ENCODE results near the gene EXOSC5.
A peak's percentile ranks its signal among the peaks of the same experiment; 100 is the strongest.

The EXOSC5 gene

DNA sequence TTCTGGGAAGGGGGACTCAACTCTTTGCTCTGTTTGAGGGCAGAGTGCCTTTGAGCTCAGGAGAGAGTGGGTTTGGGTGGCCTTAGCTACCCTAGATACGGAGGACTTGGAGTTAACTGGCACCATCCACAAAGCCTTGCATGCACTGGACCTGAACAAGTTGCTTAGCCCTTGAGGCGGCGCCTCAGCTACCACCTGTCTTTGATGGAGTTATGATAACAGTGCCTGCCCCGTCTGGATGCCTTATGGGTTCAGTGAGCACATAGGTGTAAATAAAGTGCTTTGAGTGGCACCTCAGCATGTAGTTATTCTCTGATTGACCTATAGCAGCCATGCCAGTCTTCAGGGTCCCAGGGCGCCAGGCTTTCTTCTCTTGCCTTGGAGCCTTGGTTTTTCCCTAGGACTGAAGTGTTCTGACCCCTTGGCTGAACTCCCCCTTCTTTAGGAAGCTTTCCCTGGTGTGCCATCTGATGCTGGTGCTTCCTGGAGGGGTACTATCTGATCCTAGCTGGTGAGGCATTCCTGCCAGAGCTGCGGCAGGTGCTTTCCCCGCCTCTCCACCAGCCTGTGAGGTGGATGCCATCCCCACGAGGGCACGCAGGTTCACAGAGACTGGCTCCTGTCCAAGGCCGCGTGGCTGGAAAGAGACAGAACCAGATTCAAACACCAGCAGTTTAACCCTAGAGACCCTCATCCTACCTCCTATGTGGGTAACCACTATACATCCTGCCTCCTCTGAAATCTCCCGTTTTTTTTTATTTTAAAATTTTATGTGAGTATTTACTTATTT lies 6.2 kb upstream of the EXOSC5 start:
- no peak overlapping the region for H3K4me3 ChIP-seq (ENCODE audit: low read length)
- no peak for DNase-seq (ENCODE audit: low read depth)
- TF ChIP-seq, protein P1, sequence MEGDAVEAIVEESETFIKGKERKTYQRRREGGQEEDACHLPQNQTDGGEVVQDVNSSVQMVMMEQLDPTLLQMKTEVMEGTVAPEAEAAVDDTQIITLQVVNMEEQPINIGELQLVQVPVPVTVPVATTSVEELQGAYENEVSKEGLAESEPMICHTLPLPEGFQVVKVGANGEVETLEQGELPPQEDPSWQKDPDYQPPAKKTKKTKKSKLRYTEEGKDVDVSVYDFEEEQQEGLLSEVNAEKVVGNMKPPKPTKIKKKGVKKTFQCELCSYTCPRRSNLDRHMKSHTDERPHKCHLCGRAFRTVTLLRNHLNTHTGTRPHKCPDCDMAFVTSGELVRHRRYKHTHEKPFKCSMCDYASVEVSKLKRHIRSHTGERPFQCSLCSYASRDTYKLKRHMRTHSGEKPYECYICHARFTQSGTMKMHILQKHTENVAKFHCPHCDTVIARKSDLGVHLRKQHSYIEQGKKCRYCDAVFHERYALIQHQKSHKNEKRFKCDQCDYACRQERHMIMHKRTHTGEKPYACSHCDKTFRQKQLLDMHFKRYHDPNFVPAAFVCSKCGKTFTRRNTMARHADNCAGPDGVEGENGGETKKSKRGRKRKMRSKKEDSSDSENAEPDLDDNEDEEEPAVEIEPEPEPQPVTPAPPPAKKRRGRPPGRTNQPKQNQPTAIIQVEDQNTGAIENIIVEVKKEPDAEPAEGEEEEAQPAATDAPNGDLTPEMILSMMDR (conservative IDR thresholded peaks at IDR 0.05; ENCODE audit: low read length) = no peak

DNA sequence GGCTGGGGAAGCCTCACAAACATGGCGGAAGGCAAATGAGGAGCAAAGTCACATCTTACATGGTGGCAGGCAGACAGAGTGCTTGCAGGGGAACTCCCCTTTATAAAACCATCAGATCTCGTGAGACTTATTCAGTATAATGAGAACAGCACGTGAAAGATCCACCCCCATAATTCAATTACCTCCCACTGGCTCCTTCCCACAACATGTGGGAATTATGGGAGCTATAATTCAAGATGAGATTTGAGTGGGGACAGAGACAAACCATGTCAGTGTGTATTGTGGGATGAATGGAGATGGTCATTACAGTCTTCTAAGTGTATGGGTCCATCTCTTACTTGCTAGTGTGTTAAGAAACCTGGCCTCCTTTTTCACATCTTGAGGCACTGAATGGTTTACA lies 4.9 kb upstream of the EXOSC5 start:
- DNase-seq (ENCODE audit: low read depth) = no peak
- TF ChIP-seq, protein P1 (conservative IDR thresholded peaks at IDR 0.05; ENCODE audit: low read length) = no peak
- no peak overlapping the region for H3K4me3 ChIP-seq (ENCODE audit: low read length)

DNA sequence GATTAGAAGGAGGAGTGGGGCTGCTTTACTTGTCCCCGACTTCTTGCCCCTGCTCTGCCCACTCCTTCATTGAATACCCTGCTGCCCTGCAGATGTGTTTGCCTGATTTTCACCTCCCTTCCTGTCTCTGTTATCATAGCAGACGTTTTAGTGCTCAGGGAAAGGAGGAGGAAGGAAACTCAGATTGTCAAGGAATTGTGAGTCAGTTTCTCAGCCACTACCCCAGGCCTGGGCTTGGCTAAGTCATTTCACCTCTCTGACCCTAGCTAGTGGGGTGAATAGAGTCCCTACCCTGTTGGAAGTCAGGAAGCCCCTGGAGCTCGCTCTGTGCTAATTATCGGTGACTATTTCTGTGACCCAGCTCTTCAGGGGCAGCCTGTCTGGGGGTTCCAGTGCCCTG lies 4.3 kb upstream of the EXOSC5 start:
- no peak for DNase-seq (ENCODE audit: low read depth)
- H3K4me3 ChIP-seq (ENCODE audit: low read length) = no peak overlapping the region
- TF ChIP-seq, protein P1 (conservative IDR thresholded peaks at IDR 0.05; ENCODE audit: low read length) = no peak

GRCh38 chr19:41399525-41399924 lies 2.4 kb upstream of the EXOSC5 start:
- no peak overlapping the region for H3K4me3 ChIP-seq (ENCODE audit: low read length)
- TF ChIP-seq, protein P1 (conservative IDR thresholded peaks at IDR 0.05; ENCODE audit: low read length) = no peak

GRCh38 chr19:41399091-41399490 lies 1.9 kb upstream of the EXOSC5 start:
- DNase-seq (ENCODE audit: low read depth) = no peak
- TF ChIP-seq, protein P1 (conservative IDR thresholded peaks at IDR 0.05; ENCODE audit: low read length) = no peak
- H3K4me3 ChIP-seq (ENCODE audit: low read length) = peak overlapping the region; percentile 89

More at GRCh38 chr19:41399525-41399924, 2.4 kb upstream of the EXOSC5 start:
- DNase-seq (ENCODE audit: low read depth) = no peak

- no peak for DNase-seq (ENCODE audit: low read depth)
- TF ChIP-seq, protein P1 (conservative IDR thresholded peaks at IDR 0.05; ENCODE audit: low read length) = no peak
- H3K4me3 ChIP-seq (ENCODE audit: low read length) = peak overlapping the region; percentile 89
Measured at GRCh38 chr19:41398598-41398997, 1.4 kb upstream of the EXOSC5 start.

- peak overlapping the region; percentile 89 for H3K4me3 ChIP-seq (ENCODE audit: low read length)
- TF ChIP-seq, protein P1 (conservative IDR thresholded peaks at IDR 0.05; ENCODE audit: low read length) = no peak
- DNase-seq (ENCODE audit: low read depth) = peak; percentile 18
Measured at GRCh38 chr19:41398050-41398418, 875 bp upstream of the EXOSC5 start.

Data from AG10803 (cell line).